Kidney (tissue), 14 donors: Measurements from ENCODE around the gene TMEM161A. TPM values are rescaled to one million over a fixed set of nuclear protein-coding genes. Genes with fewer than 3 reads are reported as not detected.
A peak's percentile ranks its signal among the peaks of the same experiment; 100 is the strongest.

Source experiments
- DNase-seq, 5 donors: peaks; one replicate each; pipeline ENCODE4 v3.0.0-alpha.2; 2013 to 2020
- FAIRE-seq: peaks from 2 replicates; lab custom pipeline; 2012; peaks lifted over from hg19 to GRCh38; lab: Jason Lieb, UNC
- H3K27ac ChIP-seq, 2 donors: one replicate each; pipeline ENCODE4 v1.7.0; 2013; ENCODE audit warnings: low read depth in 2 of 2, low read length in 2 of 2, inconsistent platforms in 1 of 2
- H3K27me3 ChIP-seq: one replicate; pipeline ENCODE4 v1.7.1; 2013; ENCODE audit warnings: low read length, inconsistent platforms; ENCODE audit not compliant: control insufficient read depth, insufficient read depth
- H3K36me3 ChIP-seq, 3 donors: one replicate each; pipeline versions ENCODE4 v1.7.0 to v1.7.1; 2013; ENCODE audit warnings: low read length in 3 of 3, control low read depth in 1 of 3, inconsistent platforms in 1 of 3; ENCODE audit not compliant: insufficient read depth in 3 of 3, control insufficient read depth in 2 of 3
- H3K4me1 ChIP-seq, 3 donors: one replicate each; pipeline versions ENCODE4 v1.7.0 to v1.7.1; 2013; ENCODE audit warnings: low read length in 3 of 3, inconsistent platforms in 1 of 3, low read depth in 1 of 3; ENCODE audit not compliant: control insufficient read depth in 2 of 3, insufficient read depth in 2 of 3
- H3K4me3 ChIP-seq, 3 donors: one replicate each; pipeline versions ENCODE4 v1.7.0 to v1.8.1; 2013; ENCODE audit warnings: low read length in 3 of 3, control low read depth in 1 of 3, inconsistent platforms in 1 of 3
- H3K9ac ChIP-seq, 3 donors: one replicate each; pipeline versions ENCODE4 v1.7.0 to v1.7.1; 2013; ENCODE audit warnings: low read length in 3 of 3, control low read depth in 1 of 3, inconsistent platforms in 1 of 3
- H3K9me3 ChIP-seq, 3 donors: one replicate each; pipeline versions ENCODE4 v1.7.0 to v1.7.1; 2013; ENCODE audit warnings: low read length in 3 of 3, control low read depth in 1 of 3, inconsistent platforms in 1 of 3; ENCODE audit not compliant: control insufficient read depth in 2 of 3, insufficient read depth in 1 of 3
- intact Hi-C: fragments of 100-400 bp; cut with DNase I; formaldehyde crosslinking; loops from one replicate; pipeline ENCODE4 v1.11.1; 2022
- polyA plus RNA-seq: library from polyadenylated mRNA; stranded (reverse); fragments of 350-450 nt; fragmentation: Illumina TruSeq; extraction: RNeasy Lipid Tissue Mini Kit (QIAGEN cat#74804); gene quantifications from one replicate; pipeline ENCODE4 v1.2.3, GENCODE V29; 2014; ENCODE audit warnings: low read depth, low replicate concordance; ENCODE audit not compliant: insufficient read depth
- total RNA-seq: library from RNA; stranded (reverse); fragmentation: NEBNext Ultra II Directional; extraction: Animal tissue kit (Norgen Biotek cat#: 25700); gene quantifications from one replicate; pipeline ENCODE4 v1.2.1, GENCODE V29; 2021
- TF ChIP-seq, protein P1 (sequence below): IDR thresholded peaks from 3 replicates; pipeline ENCODE4 v1.5.1; 2012; ENCODE audit warnings: mild to moderate bottlenecking, moderate library complexity, borderline replicate concordance; ENCODE audit not compliant: insufficient read depth; ENCODE audit errors: extremely low read depth
- donor health status: control.
- donor health status: control.
- donor health status: control.
- donor health status: control.
- donor health status: control.
- donor health status: DM: yes; HTN: yes; CAD: no.
- donor health status: Normal renal cell carcinoma (clear cell type).

Gene TMEM161A
- total and polyA plus RNA-seq, 2 donors from 2014 or later, result 23.9 to 37.1 TPM

DNA sequence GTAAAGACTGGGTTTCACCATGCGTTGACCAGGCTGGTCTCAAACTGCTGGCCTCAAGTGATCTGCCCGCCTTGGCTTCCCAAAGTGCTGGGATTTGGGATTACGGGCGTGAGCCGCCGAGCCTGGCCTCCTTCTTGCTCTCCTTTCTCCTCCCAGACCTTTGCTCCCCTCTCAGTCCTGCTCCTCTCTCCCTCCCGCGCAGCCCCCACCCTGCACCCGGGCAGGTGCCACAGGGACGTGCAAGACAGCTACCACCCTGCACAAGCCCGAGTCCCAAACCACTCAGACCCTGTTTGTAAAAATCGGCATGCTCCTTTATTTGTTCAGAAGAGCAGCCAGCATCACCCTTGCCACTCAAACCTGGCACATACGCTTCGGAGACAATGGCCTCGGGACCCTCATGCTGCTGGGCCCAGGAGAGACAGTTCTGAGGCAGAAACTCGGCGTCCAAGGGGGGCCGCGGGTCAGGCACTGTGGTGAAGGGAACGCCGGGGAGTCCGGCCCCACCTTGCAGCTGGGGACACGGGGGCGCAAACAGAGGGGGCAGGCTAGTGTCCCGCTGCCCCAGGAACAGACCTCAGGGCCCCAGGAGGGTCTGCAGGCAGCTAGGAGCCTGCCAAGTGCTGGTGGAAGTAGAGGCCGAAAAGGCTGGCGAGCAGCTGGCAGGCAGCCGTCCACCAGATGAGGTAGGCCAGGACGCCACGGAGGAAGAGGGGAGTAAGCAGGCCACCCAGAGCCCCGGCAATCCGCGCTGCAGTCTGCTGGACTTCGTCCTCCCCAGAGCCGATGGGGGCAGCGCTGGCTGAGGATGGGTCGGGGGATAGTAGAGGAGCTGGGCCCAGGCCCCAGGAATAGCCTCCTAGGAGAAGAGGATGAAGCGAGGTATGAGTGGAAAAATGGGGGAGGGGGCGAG, 18.7 kb downstream of the TMEM161A start:
- Histone ChIP-seq H3K36me3 (no peaks in the 10 kb centered on the region), H3K27me3 (no peaks in the 10 kb centered on the region), H3K9me3 (peaks cover 0 to 5% (median 2%) of the 10 kb centered on the region in 3 donors), H3K4me3 (peak overlapping the region in 1 of 3 donors; percentile 32), H3K9ac (no peak overlapping the region), H3K4me1 (no peaks in the 10 kb centered on the region), H3K27ac (peak overlapping the region; percentile 47 to 71)
- TF ChIP-seq, protein P1, sequence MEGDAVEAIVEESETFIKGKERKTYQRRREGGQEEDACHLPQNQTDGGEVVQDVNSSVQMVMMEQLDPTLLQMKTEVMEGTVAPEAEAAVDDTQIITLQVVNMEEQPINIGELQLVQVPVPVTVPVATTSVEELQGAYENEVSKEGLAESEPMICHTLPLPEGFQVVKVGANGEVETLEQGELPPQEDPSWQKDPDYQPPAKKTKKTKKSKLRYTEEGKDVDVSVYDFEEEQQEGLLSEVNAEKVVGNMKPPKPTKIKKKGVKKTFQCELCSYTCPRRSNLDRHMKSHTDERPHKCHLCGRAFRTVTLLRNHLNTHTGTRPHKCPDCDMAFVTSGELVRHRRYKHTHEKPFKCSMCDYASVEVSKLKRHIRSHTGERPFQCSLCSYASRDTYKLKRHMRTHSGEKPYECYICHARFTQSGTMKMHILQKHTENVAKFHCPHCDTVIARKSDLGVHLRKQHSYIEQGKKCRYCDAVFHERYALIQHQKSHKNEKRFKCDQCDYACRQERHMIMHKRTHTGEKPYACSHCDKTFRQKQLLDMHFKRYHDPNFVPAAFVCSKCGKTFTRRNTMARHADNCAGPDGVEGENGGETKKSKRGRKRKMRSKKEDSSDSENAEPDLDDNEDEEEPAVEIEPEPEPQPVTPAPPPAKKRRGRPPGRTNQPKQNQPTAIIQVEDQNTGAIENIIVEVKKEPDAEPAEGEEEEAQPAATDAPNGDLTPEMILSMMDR, result no peak
- DNase-seq, result no peak
- intact Hi-C loops, result no loop called here
- no peak for FAIRE-seq

DNA sequence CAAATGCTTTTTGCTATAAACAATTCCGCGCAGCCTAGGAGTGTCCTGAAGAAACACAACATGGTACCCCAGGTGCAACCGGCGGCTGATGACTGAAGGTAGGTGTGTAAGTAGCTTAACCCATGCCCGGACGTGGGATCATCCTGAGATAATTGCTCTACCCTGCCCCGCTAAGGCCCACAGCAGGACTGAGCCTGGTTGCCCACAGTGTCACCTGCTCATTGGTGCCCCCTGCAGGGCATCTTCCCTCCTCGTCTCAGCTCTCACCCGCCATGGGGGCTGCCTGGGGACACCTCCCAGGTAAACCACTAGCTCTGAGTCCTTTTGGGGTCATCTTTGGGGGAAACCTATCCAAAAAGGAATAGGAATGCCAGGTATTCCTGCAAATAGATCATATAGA, 22.3 kb downstream of the TMEM161A start:
- H3K4me3 ChIP-seq, result no peak overlapping the region
- TF ChIP-seq, protein P1, result peak; percentile 52
- DNase-seq, result no peak
- FAIRE-seq, result no peak
- no peak overlapping the region for H3K27ac ChIP-seq
- H3K27me3 ChIP-seq, result no peaks in the 10 kb centered on the region
- H3K9ac ChIP-seq, result no peak overlapping the region
- H3K9me3 ChIP-seq, result no peaks in the 10 kb centered on the region
- H3K36me3 ChIP-seq, result no peaks in the 10 kb centered on the region
- intact Hi-C loops, result no loop called here
- H3K4me1 ChIP-seq, result peaks cover 0 to 3% (median 2%) of the 10 kb centered on the region in 3 donors

DNA sequence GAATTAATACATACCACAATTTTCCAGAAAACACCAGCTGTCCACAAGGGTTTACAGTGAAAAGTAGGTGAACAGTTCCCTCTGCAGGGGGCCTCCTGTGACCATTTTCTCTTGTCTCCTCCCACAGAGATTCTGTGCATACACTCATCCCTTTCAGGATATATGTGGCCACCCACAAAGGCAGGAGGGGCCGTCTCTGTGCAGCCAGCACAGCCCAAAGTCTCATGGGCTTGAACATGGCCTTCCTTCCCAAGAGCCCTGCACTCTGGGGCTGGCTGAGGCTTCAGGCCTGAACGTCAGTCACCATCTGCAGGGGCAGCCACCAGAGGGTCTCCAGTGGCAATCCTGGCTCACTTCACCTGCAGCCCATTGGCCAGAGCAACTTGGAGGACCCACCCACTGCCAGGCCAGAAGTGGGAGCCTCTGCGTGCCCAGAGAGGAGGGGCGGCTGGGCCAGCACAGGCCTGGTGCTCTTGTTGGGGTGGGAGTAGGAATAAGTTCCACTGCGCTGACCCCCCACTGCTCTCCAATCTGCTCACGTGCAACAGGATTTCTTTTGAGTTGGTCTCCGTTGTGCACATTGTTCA, 25.1 kb downstream of the TMEM161A start:
- TF ChIP-seq, protein P1, result no peak
- H3K4me3 ChIP-seq, result no peak overlapping the region
- H3K4me1 ChIP-seq, result peaks cover 0 to 3% (median 2%) of the 10 kb centered on the region in 3 donors
- FAIRE-seq (no peak), DNase-seq (peak in 4 of 5 donors; percentile 66 to 77 (median 73))
- H3K36me3 ChIP-seq, result peaks cover 0 to under 1% (median 0%) of the 10 kb centered on the region in 3 donors
- H3K27me3 ChIP-seq, result no peaks in the 10 kb centered on the region
- H3K9ac ChIP-seq, result no peak overlapping the region
- intact Hi-C loops, result no loop called here
- H3K9me3 ChIP-seq, result no peaks in the 10 kb centered on the region
- no peak overlapping the region for H3K27ac ChIP-seq
